ENCODE results near the gene CNST. TPM values are rescaled to one million over a fixed set of nuclear protein-coding genes. Genes with fewer than 3 reads are reported as not detected.

CNST gene
- 10 to 100 TPM; 17.0 to 18.3 TPM for total RNA-seq
- long read RNA-seq, partial matches to known transcripts: 3 of 3 reads
- long read RNA-seq, other reads (novel, unspliced or antisense): 0 of 3 reads

GRCh38 chr1:246566128-246566812 is at the start of gene CNST, which contains the start of gene TFB2M:
TSS of gene CNST (plus strand) at chr1:246566456. CDS start at chr1:246591563, 25,107 bp downstream.
TSS of gene TFB2M (minus strand) at chr1:246566261. CDS start at chr1:246566138, 123 bp downstream.
- peak; percentile 98 for ATAC-seq
- intact Hi-C loops (cut with DNase I): loop anchor here in 1 of 2 donors (5.0 to 10.0 kb wide), 3 partner anchors 36 to 129 kb away; no protein-coding TSS in a partner anchor
- DNase-seq: peak; percentile 98

- ATAC-seq (no peak), DNase-seq (no peak)
- intact Hi-C loops (cut with DNase I): no loop called here
Observed at GRCh38 chr1:246517391-246517790, 48.9 kb upstream of the CNST start.

- ATAC-seq (no peak), DNase-seq (no peak)
- intact Hi-C loops (cut with DNase I): no loop called here
Observed at GRCh38 chr1:246518456-246519205, 47.6 kb upstream of the CNST start.

- intact Hi-C loops (cut with DNase I): no loop called here
- ATAC-seq (no peak), DNase-seq (no peak)
Observed at GRCh38 chr1:246519514-246519913, 46.7 kb upstream of the CNST start.

- intact Hi-C loops (cut with DNase I): no loop called here
- DNase-seq (no peak), ATAC-seq (no peak)
Observed at GRCh38 chr1:246526380-246526779, 39.9 kb upstream of the CNST start.

GRCh38 chr1:246526915-246527314 is 39.3 kb upstream of the CNST start:
- intact Hi-C loops (cut with DNase I): no loop called here
- DNase-seq (no peak), ATAC-seq (no peak)

GRCh38 chr1:246527402-246528088 is 38.7 kb upstream of the CNST start:
- ATAC-seq: peak in 1 of 2 donors; percentile 16

GRCh38 chr1:246528933-246529731 is 37.1 kb upstream of the CNST start:
- intact Hi-C loops (cut with DNase I): no loop called here
- ATAC-seq (no peak), DNase-seq (no peak)

More at GRCh38 chr1:246527402-246528088, 38.7 kb upstream of the CNST start:
- no peak for DNase-seq
- intact Hi-C loops (cut with DNase I): no loop called here

GRCh38 chr1:246530482-246530881 is 35.8 kb upstream of the CNST start:
- ATAC-seq (no peak), DNase-seq (no peak)
- intact Hi-C loops (cut with DNase I): no loop called here

GRCh38 chr1:246532519-246532918 is 33.7 kb upstream of the CNST start:
- DNase-seq: no peak
- ATAC-seq: no peak
- intact Hi-C loops (cut with DNase I): no loop called here

GRCh38 chr1:246533371-246533905 is 32.8 kb upstream of the CNST start:
- ATAC-seq (no peak), DNase-seq (no peak)
- intact Hi-C loops (cut with DNase I): no loop called here

GRCh38 chr1:246534114-246534513 is 32.1 kb upstream of the CNST start:
- intact Hi-C loops (cut with DNase I): no loop called here
- no peak for DNase-seq
- no peak for ATAC-seq

GRCh38 chr1:246537441-246537840 is 28.8 kb upstream of the CNST start:
- no peak for DNase-seq
- intact Hi-C loops (cut with DNase I): no loop called here
- no peak for ATAC-seq

GRCh38 chr1:246537887-246538286 is 28.4 kb upstream of the CNST start:
- no peak for ATAC-seq
- intact Hi-C loops (cut with DNase I): no loop called here
- no peak for DNase-seq

GRCh38 chr1:246540738-246541491 is 25.3 kb upstream of the CNST start:
- no peak for ATAC-seq
- intact Hi-C loops (cut with DNase I): no loop called here
- no peak for DNase-seq

- DNase-seq (no peak), ATAC-seq (no peak)
- intact Hi-C loops (cut with DNase I): no loop called here
Observed at GRCh38 chr1:246544001-246544400, 22.3 kb upstream of the CNST start.

- DNase-seq (no peak), ATAC-seq (no peak)
- intact Hi-C loops (cut with DNase I): no loop called here
Observed at GRCh38 chr1:246549665-246550064, 16.6 kb upstream of the CNST start.

- no peak for ATAC-seq
- intact Hi-C loops (cut with DNase I): no loop called here
- no peak for DNase-seq
Observed at GRCh38 chr1:246550402-246550801, 15.9 kb upstream of the CNST start.
